KMS-11 (cell line): ENCODE measurements around the gene COA6.
"Not testable (repeated sequence)": the region's sequence is repeated elsewhere in the genome, so short reads cannot be mapped to it uniquely, and the experiment has no call there.

Experiments used
- H2AFZ ChIP-seq: fragments of 200-600 bp; sonication (generic); 2 replicates; pipeline ENCODE4 v1.6.1; 2016; ENCODE audit warnings: antibody characterized with exemption, mixed run types, low read depth
- H3K27ac ChIP-seq: fragments of 200-600 bp; sonication (generic); 2 replicates; pipeline ENCODE4 v1.6.1; 2016; ENCODE audit warnings: mild to moderate bottlenecking, mixed run types
- H3K27me3 ChIP-seq: fragments of 200-600 bp; sonication (generic); 2 replicates; pipeline ENCODE4 v1.6.1; 2017; ENCODE audit warnings: mild to moderate bottlenecking, low read depth, mixed run types, moderate library complexity; ENCODE audit not compliant: insufficient read depth
- H3K36me3 ChIP-seq: fragments of 200-600 bp; sonication (generic); 2 replicates; pipeline ENCODE4 v1.6.1; 2017; ENCODE audit warnings: mild to moderate bottlenecking, mixed run types; ENCODE audit not compliant: insufficient read depth
- H3K4me1 ChIP-seq: fragments of 200-600 bp; sonication (generic); 2 replicates; pipeline ENCODE4 v1.6.1; 2016; ENCODE audit warnings: mild to moderate bottlenecking, low read depth, mixed run types; ENCODE audit not compliant: poor library complexity, severe bottlenecking
- H3K4me2 ChIP-seq: fragments of 200-600 bp; sonication (generic); 2 replicates; pipeline ENCODE4 v1.7.0; 2016; ENCODE audit warnings: mild to moderate bottlenecking, mixed run types
- H3K4me3 ChIP-seq: fragments of 200-600 bp; sonication (generic); IDR thresholded peaks from 2 replicates; pipeline ENCODE4 v1.6.1; 2017; ENCODE audit warnings: low read depth, low read length, mixed read lengths; ENCODE audit not compliant: insufficient read depth
- H3K79me2 ChIP-seq: fragments of 200-600 bp; sonication (generic); 2 replicates; pipeline ENCODE4 v1.6.1; 2016; ENCODE audit warnings: low read depth, mixed run types; ENCODE audit not compliant: insufficient read depth
- H3K9ac ChIP-seq: fragments of 200-600 bp; sonication (generic); 2 replicates; pipeline ENCODE4 v1.6.1; 2016; ENCODE audit warnings: mild to moderate bottlenecking, mixed run types
- H4K20me1 ChIP-seq: fragments of 200-600 bp; sonication (generic); 2 replicates; pipeline ENCODE4 v1.6.1; 2016; ENCODE audit warnings: mild to moderate bottlenecking, mixed run types; ENCODE audit not compliant: insufficient read depth
- CTCF ChIP-seq: fragments of 200-600 bp; sonication (generic); conservative IDR thresholded peaks from 2 replicates; pipeline ENCODE4 v1.6.1; 2017; ENCODE audit warnings: low read depth, mild to moderate bottlenecking, antibody characterized with exemption, low read length, moderate library complexity, mixed read lengths

Gene COA6

GRCh38 chr1:234371414-234371813, 1.8 kb upstream of the COA6 start:
- no peak for TF ChIP-seq CTCF
- no peak overlapping the region for H2AFZ ChIP-seq
- no peaks in the 10 kb centered on the region for H4K20me1 ChIP-seq
- peaks cover 25% of the 10 kb centered on the region; the same call in 1 of the 2 replicates for H3K79me2 ChIP-seq
- H3K27me3 ChIP-seq, result no peaks in the 10 kb centered on the region
- H3K4me3 ChIP-seq, result no peak overlapping the region
- H3K9ac ChIP-seq, result no peak overlapping the region
- H3K36me3 ChIP-seq, result no peaks in the 10 kb centered on the region; the same call in 1 of the 2 replicates
- no peak overlapping the region for H3K27ac ChIP-seq
- peaks cover 26% of the 10 kb centered on the region for H3K4me1 ChIP-seq
- H3K4me2 ChIP-seq, result no peak overlapping the region; the same call in 1 of the 2 replicates

GRCh38 chr1:234372011-234372757, 1.1 kb upstream of the COA6 start:
- peak overlapping the region; percentile 96 for H3K4me3 ChIP-seq
- H3K79me2 ChIP-seq, result peaks cover 25% of the 10 kb centered on the region; the same call in 1 of the 2 replicates
- TF ChIP-seq CTCF, result no peak
- peak overlapping the region; percentile 93; the same call in 1 of the 2 replicates for H3K9ac ChIP-seq
- peak overlapping the region; percentile 89 for H3K4me2 ChIP-seq
- H2AFZ ChIP-seq, result peak overlapping the region; percentile 89
- H3K27ac ChIP-seq, result peak overlapping the region; percentile 92
- no peaks in the 10 kb centered on the region for H3K27me3 ChIP-seq
- H3K4me1 ChIP-seq, result peaks cover 26% of the 10 kb centered on the region
- peaks cover 5% of the 10 kb centered on the region; the same call in 1 of the 2 replicates for H3K36me3 ChIP-seq
- H4K20me1 ChIP-seq, result no peaks in the 10 kb centered on the region

- H3K4me2 ChIP-seq, result peak overlapping the region; percentile 89
- H3K36me3 ChIP-seq, result peaks cover 5% of the 10 kb centered on the region; the same call in 1 of the 2 replicates
- TF ChIP-seq CTCF, result no peak
- peak overlapping the region; percentile 93 for H3K9ac ChIP-seq
- no peaks in the 10 kb centered on the region for H4K20me1 ChIP-seq
- peaks cover 26% of the 10 kb centered on the region for H3K4me1 ChIP-seq
- H3K4me3 ChIP-seq, result peak overlapping the region; percentile 96
- peak overlapping the region; percentile 92 for H3K27ac ChIP-seq
- no peaks in the 10 kb centered on the region for H3K27me3 ChIP-seq
- peaks cover 25% of the 10 kb centered on the region; the same call in 1 of the 2 replicates for H3K79me2 ChIP-seq
- H2AFZ ChIP-seq, result peak overlapping the region; percentile 89
Observed at GRCh38 chr1:234373959-234374254, 651 bp downstream of the COA6 start.

GRCh38 chr1:234375672-234376071, 2.4 kb downstream of the COA6 start:
- Histone ChIP-seq H3K4me2 (no peak overlapping the region), H2AFZ (no peak overlapping the region), H3K27me3 (no peaks in the 10 kb centered on the region), H3K4me1 (peaks cover 18% of the 10 kb centered on the region), H3K9ac (no peak overlapping the region), H3K27ac (no peak overlapping the region), H4K20me1 (no peaks in the 10 kb centered on the region), H3K79me2 (peaks cover 25% of the 10 kb centered on the region; the same call in 1 of the 2 replicates), H3K4me3 (no peak overlapping the region), H3K36me3 (peaks cover 5% of the 10 kb centered on the region; the same call in 1 of the 2 replicates)
- TF ChIP-seq CTCF, result no peak

GRCh38 chr1:234379591-234380109, 6.4 kb downstream of the COA6 start:
- not testable (repeated sequence) for H2AFZ ChIP-seq, H3K27ac ChIP-seq, H4K20me1 ChIP-seq, H3K27me3 ChIP-seq, H3K4me3 ChIP-seq, H3K9ac ChIP-seq, H3K4me1 ChIP-seq, H3K4me2 ChIP-seq, H3K79me2 ChIP-seq, H3K36me3 ChIP-seq
